HepG2 (cell line): ENCODE measurements around the gene CEACAM21. TPM values are rescaled to one million over a fixed set of nuclear protein-coding genes. Genes with fewer than 3 reads are reported as not detected.

ENCODE experiments used
- ATM ChIP-seq: fragments of 450-650 bp; IDR thresholded peaks from 2 replicates; pipeline ENCODE4 v1.7.1; 2017; ENCODE audit warnings: mild to moderate bottlenecking, borderline replicate concordance
- CEBPZ ChIP-seq: IDR thresholded peaks from 2 replicates; pipeline ENCODE4 v1.6.1; 2012; ENCODE audit warnings: low read length, improper control_type of control experiment
- CREB1 ChIP-seq, 2 experiments: fragments of 450-650 bp in 1 of 2; IDR thresholded peaks; 2 replicates each; pipeline ENCODE4 v1.6.1; 2016 to 2017; ENCODE audit warnings: control low read depth in 1 of 2, mild to moderate bottlenecking in 1 of 2, missing compliant biosample characterization in 1 of 2, missing genetic modification characterization in 1 of 2
- EEA1 ChIP-seq: sonication (generic); formaldehyde crosslinking; IDR thresholded peaks from 2 replicates; pipeline ENCODE4 v1.5.1; 2020; ENCODE audit warnings: mild to moderate bottlenecking, missing genetic modification reagents, borderline replicate concordance
- KDM2A ChIP-seq: sonication (generic); formaldehyde crosslinking; IDR thresholded peaks from 2 replicates; pipeline ENCODE4 v1.4.0; 2020; ENCODE audit warnings: low read depth, missing genetic modification reagents, borderline replicate concordance
- MXD4 ChIP-seq: IDR thresholded peaks from 2 replicates; pipeline ENCODE4 v1.6.1; 2016; ENCODE audit warnings: mild to moderate bottlenecking, missing biosample characterization, missing genetic modification reagents
- MYPOP ChIP-seq: sonication (generic); formaldehyde crosslinking; IDR thresholded peaks from 2 replicates; pipeline ENCODE4 v1.8.1; 2023; ENCODE audit warnings: mild to moderate bottlenecking, moderate library complexity, missing genetic modification reagents
- PHF5A ChIP-seq: IDR thresholded peaks from one replicate; pipeline ENCODE4 v1.6.1; 2018; ENCODE audit warnings: low read depth, missing genetic modification reagents; ENCODE audit not compliant: unreplicated experiment
- RBFOX2 ChIP-seq: fragments of 200-400 bp; formaldehyde crosslinking; IDR thresholded peaks from 2 replicates; pipeline ENCODE4 v1.6.1; 2017; ENCODE audit warnings: low read depth, mild to moderate bottlenecking, low read length
- SKIL ChIP-seq: sonication (generic); formaldehyde crosslinking; IDR thresholded peaks from 2 replicates; pipeline ENCODE4 v1.8.0; 2022; ENCODE audit warnings: missing genetic modification reagents, mild to moderate bottlenecking, moderate library complexity, borderline replicate concordance
- THRA ChIP-seq: sonication (generic); formaldehyde crosslinking; IDR thresholded peaks from 2 replicates; pipeline ENCODE4 v1.4.0; 2020; ENCODE audit warnings: missing genetic modification reagents, borderline replicate concordance
- ZFAT ChIP-seq: sonication (generic); formaldehyde crosslinking; conservative IDR thresholded peaks from 2 replicates; pipeline ENCODE4 v1.8.1; 2023; ENCODE audit warnings: missing genetic modification reagents, inconsistent platforms
- ZNF3 ChIP-seq: IDR thresholded peaks from 2 replicates; pipeline ENCODE4 v1.7.0; 2017; ENCODE audit warnings: inconsistent platforms
- ZNF382 ChIP-seq: sonication (generic); formaldehyde crosslinking; IDR thresholded peaks from 2 replicates; pipeline ENCODE4 v1.5.0; 2020; ENCODE audit warnings: missing genetic modification reagents, mild to moderate bottlenecking, borderline replicate concordance
- ZNF512B ChIP-seq: sonication (generic); formaldehyde crosslinking; IDR thresholded peaks from 2 replicates; pipeline ENCODE4 v1.5.1; 2020; ENCODE audit warnings: missing genetic modification reagents, mild to moderate bottlenecking, borderline replicate concordance
- ZNF773 ChIP-seq: sonication (generic); formaldehyde crosslinking; IDR thresholded peaks from 2 replicates; pipeline ENCODE4 v1.4.0; 2020; ENCODE audit warnings: missing genetic modification reagents, borderline replicate concordance
- polyA plus RNA-seq, 8 experiments: library from polyadenylated mRNA; depleted of rRNA in 3 of 8; stranded (reverse) in 7 of 8; unstranded in 1 of 8; fragments of >200 nt; fragmentation: Illumina TruSeq in 4 of 8; extraction: Trizol in 4 of 8; gene quantifications; 2 replicates each; pipeline versions ENCODE4 v1.2.1 to v1.2.3, GENCODE V29; 2011 to 2016; ENCODE audit warnings: low read depth in 4 of 8, missing spikeins in 1 of 8, mixed read lengths in 1 of 8; ENCODE audit not compliant: insufficient read depth in 1 of 8
- total RNA-seq, 5 experiments: library from RNA; depleted of rRNA; stranded (reverse); fragments of >200 nt; fragmentation: Illumina TruSeq; extraction: Trizol; gene quantifications; 2 replicates each; pipeline ENCODE4 v1.2.3, GENCODE V29; 2016; ENCODE audit warnings: low read depth in 1 of 5

CEACAM21 gene
- total and polyA plus RNA-seq, 2 of the 13 experiments (the other 11 are each of a cell fraction or from before 2014, with no cell fraction given): 0.05 TPM; not detected in 1

GRCh38 chr19:41588497-41589209 lies 12.7 kb downstream of the CEACAM21 start (continued):
- TF ChIP-seq CEBPZ (no peak), THRA (CRISPR knock-in tag) (peak; percentile 74), MXD4 (CRISPR knock-in tag) (no peak), RBFOX2 (no peak), ZNF382 (CRISPR knock-in tag) (no peak), CREB1 (IDR thresholded peaks at IDR 0.05) (no peak), CREB1 (CRISPR knock-in tag; IDR thresholded peaks at IDR 0.05) (no peak), PHF5A (no peak), ZNF3 (CRISPR knock-in tag) (no peak), EEA1 (CRISPR knock-in tag) (no peak), SKIL (CRISPR knock-in tag) (no peak), ZNF512B (CRISPR knock-in tag) (no peak), ZNF773 (no peak), ZFAT (CRISPR knock-in tag) (no peak), KDM2A (no peak), MYPOP (CRISPR knock-in tag) (no peak), ATM (no peak)
